Measurements from ENCODE around the gene CDH23.

CDH23 gene

GRCh38 chr10:71379118-71379766 lies 17.5 kb upstream of the CDH23 start:
- Mint-ChIP-seq H3K27me3 (no peaks in the 10 kb centered on the region), H3K4me1 (ENCODE audit: low read depth) (peaks cover 5% of the 10 kb centered on the region), H3K27ac (no peak overlapping the region), H3K4me3 (no peak overlapping the region), H3K9me3 (no peaks in the 10 kb centered on the region), H3K36me3 (ENCODE audit: low read depth) (no peaks in the 10 kb centered on the region)
- DNase-seq: no peak

- Mint-ChIP-seq H3K9me3 (no peaks in the 10 kb centered on the region), H3K4me1 (ENCODE audit: low read depth) (peaks cover 5% of the 10 kb centered on the region), H3K36me3 (ENCODE audit: low read depth) (no peaks in the 10 kb centered on the region), H3K4me3 (no peak overlapping the region), H3K27me3 (no peaks in the 10 kb centered on the region), H3K27ac (no peak overlapping the region)
- DNase-seq: no peak
Observed at GRCh38 chr10:71380841-71381240, 15.9 kb upstream of the CDH23 start.

GRCh38 chr10:71381611-71382010 lies 15.1 kb upstream of the CDH23 start:
- Mint-ChIP-seq H3K27ac (no peak overlapping the region), H3K4me3 (no peak overlapping the region), H3K27me3 (no peaks in the 10 kb centered on the region), H3K36me3 (ENCODE audit: low read depth) (no peaks in the 10 kb centered on the region), H3K4me1 (ENCODE audit: low read depth) (peaks cover 5% of the 10 kb centered on the region), H3K9me3 (no peaks in the 10 kb centered on the region)
- DNase-seq: no peak

- H3K9me3 Mint-ChIP-seq: no peaks in the 10 kb centered on the region
- H3K4me3 Mint-ChIP-seq: no peak overlapping the region
- peaks cover 5% of the 10 kb centered on the region for H3K4me1 Mint-ChIP-seq (ENCODE audit: low read depth)
- no peak for DNase-seq
- H3K36me3 Mint-ChIP-seq (ENCODE audit: low read depth): no peaks in the 10 kb centered on the region
- no peak overlapping the region for H3K27ac Mint-ChIP-seq
- H3K27me3 Mint-ChIP-seq: no peaks in the 10 kb centered on the region
Observed at GRCh38 chr10:71382028-71382427, 14.7 kb upstream of the CDH23 start.

- Mint-ChIP-seq H3K4me3 (no peak overlapping the region), H3K27ac (no peak overlapping the region), H3K9me3 (no peaks in the 10 kb centered on the region), H3K36me3 (ENCODE audit: low read depth) (no peaks in the 10 kb centered on the region), H3K4me1 (ENCODE audit: low read depth) (peaks cover 1% of the 10 kb centered on the region), H3K27me3 (no peaks in the 10 kb centered on the region)
- no peak for DNase-seq
Observed at GRCh38 chr10:71382757-71383156, 14.0 kb upstream of the CDH23 start.

GRCh38 chr10:71383972-71384687 lies 12.6 kb upstream of the CDH23 start:
- Mint-ChIP-seq H3K9me3 (no peaks in the 10 kb centered on the region), H3K36me3 (ENCODE audit: low read depth) (no peaks in the 10 kb centered on the region), H3K4me1 (ENCODE audit: low read depth) (no peaks in the 10 kb centered on the region), H3K27ac (no peak overlapping the region), H3K4me3 (no peak overlapping the region), H3K27me3 (peaks cover 7% of the 10 kb centered on the region)
- peak; percentile 86 for DNase-seq

GRCh38 chr10:71388171-71388570 lies 8.5 kb upstream of the CDH23 start:
- DNase-seq: no peak
- no peaks in the 10 kb centered on the region for H3K4me1 Mint-ChIP-seq (ENCODE audit: low read depth)
- H3K36me3 Mint-ChIP-seq (ENCODE audit: low read depth): no peaks in the 10 kb centered on the region
- H3K4me3 Mint-ChIP-seq: no peak overlapping the region
- H3K9me3 Mint-ChIP-seq: no peaks in the 10 kb centered on the region
- peaks cover 26% of the 10 kb centered on the region for H3K27me3 Mint-ChIP-seq
- H3K27ac Mint-ChIP-seq: no peak overlapping the region

- no peaks in the 10 kb centered on the region for H3K9me3 Mint-ChIP-seq
- H3K36me3 Mint-ChIP-seq (ENCODE audit: low read depth): no peaks in the 10 kb centered on the region
- peaks cover 31% of the 10 kb centered on the region for H3K27me3 Mint-ChIP-seq
- no peak overlapping the region for H3K27ac Mint-ChIP-seq
- no peak overlapping the region for H3K4me3 Mint-ChIP-seq
- DNase-seq: no peak
- no peaks in the 10 kb centered on the region for H3K4me1 Mint-ChIP-seq (ENCODE audit: low read depth)
Observed at GRCh38 chr10:71388583-71389310, 8.0 kb upstream of the CDH23 start.

GRCh38 chr10:71389768-71390460 lies 6.8 kb upstream of the CDH23 start:
- peaks cover 40% of the 10 kb centered on the region for H3K27me3 Mint-ChIP-seq
- H3K36me3 Mint-ChIP-seq (ENCODE audit: low read depth): no peaks in the 10 kb centered on the region
- H3K9me3 Mint-ChIP-seq: no peaks in the 10 kb centered on the region
- no peak for DNase-seq
- no peaks in the 10 kb centered on the region for H3K4me1 Mint-ChIP-seq (ENCODE audit: low read depth)
- no peak overlapping the region for H3K27ac Mint-ChIP-seq
- no peak overlapping the region for H3K4me3 Mint-ChIP-seq

- Mint-ChIP-seq H3K36me3 (ENCODE audit: low read depth) (no peaks in the 10 kb centered on the region), H3K27ac (no peak overlapping the region), H3K4me3 (no peak overlapping the region), H3K27me3 (peaks cover 45% of the 10 kb centered on the region), H3K9me3 (no peaks in the 10 kb centered on the region), H3K4me1 (ENCODE audit: low read depth) (no peaks in the 10 kb centered on the region)
- no peak for DNase-seq
Observed at GRCh38 chr10:71390461-71390835, 6.3 kb upstream of the CDH23 start.

GRCh38 chr10:71390921-71391690 lies 5.6 kb upstream of the CDH23 start:
- no peak for DNase-seq
- H3K4me3 Mint-ChIP-seq: no peak overlapping the region

GRCh38 chr10:71391701-71392100 lies 5.0 kb upstream of the CDH23 start:
- H3K27ac Mint-ChIP-seq: no peak overlapping the region
- H3K27me3 Mint-ChIP-seq: peaks cover 53% of the 10 kb centered on the region
- H3K4me1 Mint-ChIP-seq (ENCODE audit: low read depth): peaks cover 2% of the 10 kb centered on the region
- H3K9me3 Mint-ChIP-seq: no peaks in the 10 kb centered on the region
- H3K36me3 Mint-ChIP-seq (ENCODE audit: low read depth): no peaks in the 10 kb centered on the region
- no peak overlapping the region for H3K4me3 Mint-ChIP-seq
- DNase-seq: no peak

More at GRCh38 chr10:71390921-71391690, 5.6 kb upstream of the CDH23 start:
- Mint-ChIP-seq H3K9me3 (no peaks in the 10 kb centered on the region), H3K36me3 (ENCODE audit: low read depth) (no peaks in the 10 kb centered on the region), H3K4me1 (ENCODE audit: low read depth) (peaks cover 2% of the 10 kb centered on the region), H3K27ac (no peak overlapping the region), H3K27me3 (peaks cover 52% of the 10 kb centered on the region)

GRCh38 chr10:71392292-71392691 lies 4.4 kb upstream of the CDH23 start:
- no peak for DNase-seq
- no peak overlapping the region for H3K27ac Mint-ChIP-seq
- no peaks in the 10 kb centered on the region for H3K36me3 Mint-ChIP-seq (ENCODE audit: low read depth)
- H3K4me3 Mint-ChIP-seq: no peak overlapping the region
- H3K4me1 Mint-ChIP-seq (ENCODE audit: low read depth): peaks cover 2% of the 10 kb centered on the region
- no peaks in the 10 kb centered on the region for H3K9me3 Mint-ChIP-seq
- H3K27me3 Mint-ChIP-seq: peaks cover 55% of the 10 kb centered on the region
